ENCODE measurements around the gene TNS1. TPM values are rescaled to one million over a fixed set of nuclear protein-coding genes. Genes with fewer than 3 reads are reported as not detected.

TNS1 gene
- total RNA-seq, 4 donors from 2014 or later, result 169 to 316 (median 229) TPM

DNA sequence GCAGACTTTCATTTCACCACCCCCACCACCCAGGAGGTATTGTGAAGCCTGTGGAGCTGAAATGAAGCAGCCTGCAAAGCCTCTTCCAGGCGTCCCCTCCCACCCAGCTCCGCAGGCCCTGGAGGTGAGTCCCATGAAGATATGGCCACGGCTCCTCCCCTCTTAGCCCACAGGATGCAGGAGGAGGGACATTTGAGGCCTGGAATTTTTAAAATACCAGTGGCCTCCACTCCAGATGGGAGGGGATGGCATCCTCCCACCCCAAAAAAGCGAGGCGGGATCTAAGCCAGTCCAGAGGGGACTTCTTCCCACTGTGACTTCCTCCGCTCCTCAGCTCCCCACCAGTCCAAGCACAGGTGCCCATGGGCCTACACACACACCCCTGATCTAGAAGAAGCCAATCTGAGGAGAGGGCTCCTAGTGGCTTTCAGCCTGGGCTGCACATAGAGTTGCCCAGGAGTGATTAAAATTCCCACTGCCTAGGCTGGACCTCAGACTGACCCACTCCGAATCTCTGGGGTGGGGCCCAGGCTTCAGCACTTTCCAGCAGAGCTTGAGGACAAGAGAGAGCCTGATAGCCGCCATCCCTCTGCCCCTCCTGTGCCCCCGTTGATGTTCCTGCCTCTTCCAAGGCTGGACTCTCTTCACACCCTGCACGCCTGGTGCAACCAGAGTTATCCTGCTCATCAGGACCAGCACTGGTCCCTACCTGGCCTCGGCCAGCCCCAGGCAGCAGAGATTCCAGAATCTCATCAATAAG, 206.9 kb downstream of the TNS1 start:
- intact Hi-C loops (cut with DNase I), result no loop called here
- Histone ChIP-seq H3K4me1 (peaks cover 4 to 16% of the 10 kb centered on the region in 2 donors), H3K4me3 (replicated peaks in 1 of 3) (no peak overlapping the region), H3K27me3 (no peaks in the 10 kb centered on the region), H3K27ac (no peak overlapping the region), H3K36me3 (no peaks in the 10 kb centered on the region), H3K9me3 (no peaks in the 10 kb centered on the region)
- no peak for DNase-seq
- TF ChIP-seq, protein P1, sequence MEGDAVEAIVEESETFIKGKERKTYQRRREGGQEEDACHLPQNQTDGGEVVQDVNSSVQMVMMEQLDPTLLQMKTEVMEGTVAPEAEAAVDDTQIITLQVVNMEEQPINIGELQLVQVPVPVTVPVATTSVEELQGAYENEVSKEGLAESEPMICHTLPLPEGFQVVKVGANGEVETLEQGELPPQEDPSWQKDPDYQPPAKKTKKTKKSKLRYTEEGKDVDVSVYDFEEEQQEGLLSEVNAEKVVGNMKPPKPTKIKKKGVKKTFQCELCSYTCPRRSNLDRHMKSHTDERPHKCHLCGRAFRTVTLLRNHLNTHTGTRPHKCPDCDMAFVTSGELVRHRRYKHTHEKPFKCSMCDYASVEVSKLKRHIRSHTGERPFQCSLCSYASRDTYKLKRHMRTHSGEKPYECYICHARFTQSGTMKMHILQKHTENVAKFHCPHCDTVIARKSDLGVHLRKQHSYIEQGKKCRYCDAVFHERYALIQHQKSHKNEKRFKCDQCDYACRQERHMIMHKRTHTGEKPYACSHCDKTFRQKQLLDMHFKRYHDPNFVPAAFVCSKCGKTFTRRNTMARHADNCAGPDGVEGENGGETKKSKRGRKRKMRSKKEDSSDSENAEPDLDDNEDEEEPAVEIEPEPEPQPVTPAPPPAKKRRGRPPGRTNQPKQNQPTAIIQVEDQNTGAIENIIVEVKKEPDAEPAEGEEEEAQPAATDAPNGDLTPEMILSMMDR (IDR thresholded peaks at IDR 0.05), result no peak
- TF ChIP-seq POLR2A (IDR thresholded peaks at IDR 0.05), result no peak
- 79 to 85% methylated on average over 7 to 10 of the region's 11 CpGs for WGBS, 2 donors

DNA sequence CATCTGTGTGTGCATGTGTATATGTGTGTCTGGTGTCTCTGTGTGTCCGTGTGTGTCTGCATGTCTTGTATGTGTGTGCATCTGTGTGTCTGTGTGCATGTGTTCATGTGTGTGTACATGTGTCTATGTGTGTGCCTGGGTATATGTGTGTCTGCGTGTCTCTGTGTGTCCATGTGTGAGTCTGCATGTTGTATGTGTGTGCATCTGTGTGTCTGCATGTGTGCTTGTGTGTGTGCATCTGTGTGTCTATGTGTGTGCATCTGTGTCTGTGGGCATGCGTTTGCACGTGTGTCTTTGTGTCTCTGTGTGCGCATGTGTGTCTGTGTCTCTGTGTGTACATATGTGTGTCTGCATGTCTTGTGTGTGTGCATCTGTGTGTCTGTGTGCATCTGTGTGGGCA, 207.7 kb downstream of the TNS1 start:
- H3K36me3 ChIP-seq, result no peaks in the 10 kb centered on the region
- TF ChIP-seq POLR2A (IDR thresholded peaks at IDR 0.05), result no peak
- TF ChIP-seq, protein P1 (IDR thresholded peaks at IDR 0.05), result no peak
- 90 to 95% methylated on average over 5 of the region's 5 CpGs for WGBS, 2 donors
- no peak overlapping the region for H3K27ac ChIP-seq
- H3K27me3 ChIP-seq, result no peaks in the 10 kb centered on the region
- H3K4me3 ChIP-seq (replicated peaks in 1 of 3), result no peak overlapping the region
- no peaks in the 10 kb centered on the region for H3K9me3 ChIP-seq
- intact Hi-C loops (cut with DNase I), result no loop called here
- DNase-seq, result no peak
- H3K4me1 ChIP-seq, result peaks cover 4 to 16% of the 10 kb centered on the region in 2 donors

DNA sequence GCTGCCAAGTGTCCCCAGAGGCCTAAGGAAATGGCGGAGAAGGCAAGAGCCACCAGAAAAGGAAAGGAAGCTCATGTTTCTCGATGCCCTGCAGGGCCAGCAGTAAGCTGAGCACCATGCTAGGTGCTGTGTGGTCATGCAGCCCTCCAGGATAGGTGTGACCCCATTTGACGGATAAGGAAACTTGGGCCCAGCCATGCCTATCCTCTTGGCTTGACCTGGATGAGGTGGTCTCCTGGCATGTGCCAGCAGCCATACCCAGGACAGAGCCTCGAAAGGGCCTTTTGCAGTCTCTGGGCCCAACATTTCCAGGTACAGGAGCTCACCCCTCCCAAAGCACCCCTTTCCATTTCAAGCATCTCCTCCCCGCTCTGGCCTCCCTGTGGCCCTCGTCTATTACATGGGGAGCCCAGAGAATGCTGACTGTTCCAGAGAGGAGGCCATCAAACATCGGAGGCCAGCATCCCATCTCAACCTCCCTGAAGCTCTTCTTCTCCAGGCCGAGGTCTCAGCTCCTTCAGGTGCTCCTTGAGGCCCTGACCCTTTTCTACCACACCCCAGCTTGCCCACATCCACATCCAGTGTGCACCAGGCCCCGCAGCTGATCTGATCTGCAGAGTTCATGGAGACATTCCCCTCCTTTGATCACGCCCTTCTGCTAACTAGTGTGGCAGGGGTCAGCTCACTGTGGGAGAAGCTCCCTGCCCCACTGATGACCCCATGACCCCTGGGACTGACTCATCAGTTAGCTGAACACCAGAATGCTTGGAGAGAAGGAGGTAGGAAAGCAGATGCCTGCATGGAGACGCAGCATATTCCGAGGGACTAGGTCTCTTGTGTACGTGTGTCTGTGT, 208.4 kb downstream of the TNS1 start:
- TF ChIP-seq, protein P1 (IDR thresholded peaks at IDR 0.05), result no peak
- TF ChIP-seq POLR2A (IDR thresholded peaks at IDR 0.05), result no peak
- intact Hi-C loops (cut with DNase I), result loop anchor here (5.0 kb wide), 1 partner anchor 93 kb away; no protein-coding TSS in a partner anchor
- Histone ChIP-seq H3K36me3 (no peaks in the 10 kb centered on the region), H3K4me1 (peaks cover 4 to 16% of the 10 kb centered on the region in 2 donors), H3K27ac (no peak overlapping the region), H3K4me3 (replicated peaks in 1 of 3) (no peak overlapping the region), H3K27me3 (no peaks in the 10 kb centered on the region), H3K9me3 (no peaks in the 10 kb centered on the region)
- DNase-seq, result no peak
- WGBS, 2 donors, result 80 to 84% methylated on average over 13 of the region's 13 CpGs

DNA sequence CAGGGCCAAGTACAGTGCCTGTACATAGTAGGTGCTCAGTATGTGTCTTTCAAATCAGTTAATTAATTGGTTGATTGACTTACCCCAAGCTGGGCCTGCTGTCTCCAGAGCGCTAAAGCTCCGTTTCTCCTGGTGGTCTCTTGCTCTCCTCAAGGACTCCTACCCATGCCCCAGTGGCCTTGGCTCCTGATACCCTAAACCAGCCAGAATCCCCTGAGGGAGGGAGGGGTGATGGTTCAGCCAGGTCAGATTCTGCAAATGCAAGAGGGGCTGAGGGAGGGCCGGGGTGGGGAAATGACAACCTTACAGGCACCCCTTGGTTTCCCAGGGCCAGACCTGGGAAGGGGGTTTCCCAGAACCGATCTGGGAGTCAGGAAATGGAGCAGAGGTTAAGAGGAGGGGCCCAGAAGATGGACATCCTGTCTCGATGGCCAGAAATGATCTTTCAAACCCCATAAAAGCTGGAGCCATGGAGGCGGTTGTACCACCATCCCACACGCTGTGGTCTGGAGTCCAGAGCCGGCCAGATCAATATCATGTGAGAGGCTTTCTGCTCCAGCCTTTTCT, 209.1 kb downstream of the TNS1 start:
- peaks cover 4 to 21% of the 10 kb centered on the region in 2 donors for H3K4me1 ChIP-seq
- intact Hi-C loops (cut with DNase I), result loop anchor here (5.0 kb wide), 1 partner anchor 94 kb away; no protein-coding TSS in a partner anchor
- DNase-seq, result no peak

More for the DNA sequence above, 209.1 kb downstream of the TNS1 start:
- Histone ChIP-seq H3K9me3 (no peaks in the 10 kb centered on the region), H3K4me3 (replicated peaks in 1 of 3) (no peak overlapping the region), H3K27me3 (no peaks in the 10 kb centered on the region), H3K36me3 (no peaks in the 10 kb centered on the region), H3K27ac (no peak overlapping the region)
- TF ChIP-seq, protein P1 (IDR thresholded peaks at IDR 0.05), result no peak
- no peak for TF ChIP-seq POLR2A (IDR thresholded peaks at IDR 0.05)
- 79 to 82% methylated on average over 8 of the region's 8 CpGs for WGBS, 2 donors

Measured in thyroid gland (tissue), 4 donors.